GM19397 (cell line): Measurements from ENCODE around the gene NOTCH1.
"Not testable (repeated sequence)": the region's sequence is repeated elsewhere in the genome, so short reads cannot be mapped to it uniquely, and the experiment has no call there.

Experiments used
- ATAC-seq: cut with Tn5 transposase; IDR thresholded peaks from one replicate; pipeline ENCODE4 v1.9.1; 2021; ENCODE audit warnings: mild to moderate bottlenecking, moderate library complexity; ENCODE audit not compliant: unreplicated experiment

NOTCH1 gene

GRCh38 chr9:136545965-136546696, at the start of gene NOTCH1:
NOTCH1 (minus strand) TSS chr9:136546048; CDS start chr9:136545786, 262 bp downstream.
- peak; percentile 57 for ATAC-seq

GRCh38 chr9:136594492-136594891, 48.6 kb upstream of the NOTCH1 start:
- ATAC-seq = no peak

DNA sequence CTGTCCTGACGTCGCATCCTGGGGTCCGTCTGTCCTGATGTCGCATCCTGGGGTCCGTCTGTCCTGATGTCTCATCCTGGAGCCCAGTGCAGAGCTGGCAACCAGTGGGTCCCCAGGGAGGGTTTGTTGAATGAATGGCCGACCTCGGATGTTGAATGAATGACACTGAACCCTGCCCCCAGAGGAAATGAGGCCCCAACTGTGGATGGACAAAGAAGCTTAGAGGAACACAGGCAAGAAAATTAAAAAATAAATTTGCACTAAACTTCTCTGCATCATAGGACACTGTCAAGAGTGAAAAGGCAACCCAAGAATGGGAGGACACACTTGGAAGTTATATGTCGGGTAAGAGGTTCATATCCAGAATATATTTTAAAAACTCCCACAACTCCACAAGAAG, 47.7 kb upstream of the NOTCH1 start:
- no peak for ATAC-seq

DNA sequence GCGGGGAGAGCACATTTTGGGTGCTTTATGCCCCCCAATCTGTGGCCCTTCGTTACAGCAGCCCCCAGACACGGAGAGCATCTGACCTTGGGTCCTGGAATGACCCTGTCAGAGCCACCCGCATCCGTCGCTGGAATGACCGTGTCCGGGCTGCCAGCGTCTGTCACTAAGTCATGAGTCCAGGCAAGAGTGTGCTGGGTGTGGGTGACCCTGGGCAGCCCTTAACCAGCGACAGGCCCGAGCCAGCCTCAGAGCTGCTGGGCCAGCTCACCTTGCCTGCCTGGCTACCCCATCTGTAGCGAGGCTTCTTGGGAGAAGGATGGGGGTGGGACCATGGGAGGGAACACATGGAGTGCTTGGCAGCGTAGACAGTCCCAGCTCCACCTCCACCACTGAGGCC, 46.8 kb upstream of the NOTCH1 start:
- ATAC-seq = no peak

DNA sequence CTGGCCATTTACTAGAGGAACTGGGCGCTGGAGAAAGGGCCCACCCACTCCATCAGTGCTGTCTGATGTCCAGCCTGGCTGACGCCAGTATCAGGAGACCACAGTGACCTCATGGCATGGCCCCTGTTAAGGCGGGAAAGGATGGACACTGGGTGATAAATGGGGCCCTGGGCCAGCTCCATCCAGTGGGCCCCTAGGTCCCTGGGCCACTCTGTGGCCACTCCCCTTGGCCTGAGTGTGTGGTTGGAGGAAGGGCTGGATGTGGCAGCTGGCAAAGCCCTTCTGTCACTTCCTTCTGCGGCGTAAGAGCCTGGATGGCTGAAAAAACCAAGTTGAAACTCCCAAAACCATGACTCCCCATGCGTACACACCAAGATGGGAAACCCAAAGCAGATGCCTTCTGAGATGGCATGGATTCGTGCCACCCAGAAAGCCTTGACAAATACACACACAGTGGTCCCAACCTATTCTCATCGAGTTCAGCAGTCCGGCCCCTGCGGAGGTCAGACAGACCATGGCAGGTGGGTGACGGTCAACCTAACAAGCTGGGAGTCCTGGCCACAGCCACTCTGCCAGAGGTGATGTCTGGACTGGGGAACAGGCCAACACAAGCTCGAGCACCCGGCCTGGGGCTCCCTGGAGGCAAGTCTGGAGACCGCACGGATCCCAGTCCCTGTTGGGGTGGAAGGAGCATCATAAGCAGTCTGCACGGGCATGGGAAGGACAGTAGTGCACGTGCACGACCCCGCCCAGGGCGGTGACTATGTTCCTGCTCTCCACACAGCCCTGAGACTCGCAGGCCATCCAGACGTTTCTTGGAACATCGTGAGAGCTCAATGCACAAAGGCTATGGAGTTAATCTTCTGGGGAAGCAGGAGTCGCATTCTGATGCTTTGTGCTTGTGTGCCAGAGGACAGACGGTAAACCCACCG, 45.2 kb upstream of the NOTCH1 start:
- no peak for ATAC-seq

DNA sequence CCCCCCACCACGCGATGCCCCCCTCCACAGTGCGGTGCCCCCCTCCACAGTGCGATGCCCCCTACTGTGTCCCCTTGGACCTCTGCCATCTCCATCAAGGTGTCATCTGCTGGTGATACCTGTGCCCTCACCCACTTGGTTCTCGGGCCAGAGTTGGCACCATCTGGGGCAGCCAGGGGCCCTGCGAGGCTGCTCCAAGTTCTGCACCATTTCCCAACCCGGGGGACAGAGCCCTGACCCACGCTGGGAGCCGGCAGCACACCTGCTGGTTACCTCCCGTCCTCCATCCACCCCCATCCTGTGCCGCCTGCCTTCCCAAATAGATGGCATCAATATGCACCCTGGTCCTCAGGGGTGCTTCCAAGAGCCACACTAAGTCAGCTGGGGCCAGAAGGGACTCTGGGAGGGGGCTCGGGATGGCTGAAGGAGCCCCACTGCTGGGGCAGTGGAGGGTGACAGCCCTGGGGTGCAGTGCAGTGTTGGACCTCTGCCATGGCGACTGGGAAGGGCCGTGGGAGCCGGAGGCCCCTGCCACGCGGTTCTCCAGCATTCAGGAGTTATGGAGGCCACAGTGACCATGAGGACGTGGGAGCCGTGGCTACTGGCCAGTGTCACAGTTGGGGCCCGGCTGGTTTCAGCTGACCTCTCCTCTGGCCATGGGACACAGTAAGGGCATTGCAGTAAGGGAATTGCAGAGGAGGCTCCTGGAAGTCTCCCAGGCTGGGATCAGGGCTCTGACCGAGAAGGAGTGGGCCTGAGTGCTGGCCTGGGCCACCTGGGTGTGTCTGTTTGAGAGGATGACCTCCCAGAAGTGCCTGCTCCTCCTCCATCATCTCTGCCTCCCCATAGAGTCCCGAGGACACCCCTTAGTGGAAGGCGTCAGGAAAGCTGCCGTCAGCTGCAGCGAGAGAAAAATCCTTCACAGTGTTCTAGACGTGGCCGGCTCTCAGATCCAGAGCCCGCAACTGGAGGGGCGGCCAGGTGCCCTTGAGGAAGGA, 44.2 kb upstream of the NOTCH1 start:
- ATAC-seq = no peak

- ATAC-seq = no peak
These were observed 43.0 kb upstream of the NOTCH1 start for GRCh38 chr9:136588663-136589464.

GRCh38 chr9:136587944-136588662, 42.3 kb upstream of the NOTCH1 start:
- ATAC-seq = no peak

- ATAC-seq = no peak
These were observed 41.5 kb upstream of the NOTCH1 start for GRCh38 chr9:136587145-136587943.

- ATAC-seq = no peak
These were observed 40.6 kb upstream of the NOTCH1 start for GRCh38 chr9:136586391-136586953.

DNA sequence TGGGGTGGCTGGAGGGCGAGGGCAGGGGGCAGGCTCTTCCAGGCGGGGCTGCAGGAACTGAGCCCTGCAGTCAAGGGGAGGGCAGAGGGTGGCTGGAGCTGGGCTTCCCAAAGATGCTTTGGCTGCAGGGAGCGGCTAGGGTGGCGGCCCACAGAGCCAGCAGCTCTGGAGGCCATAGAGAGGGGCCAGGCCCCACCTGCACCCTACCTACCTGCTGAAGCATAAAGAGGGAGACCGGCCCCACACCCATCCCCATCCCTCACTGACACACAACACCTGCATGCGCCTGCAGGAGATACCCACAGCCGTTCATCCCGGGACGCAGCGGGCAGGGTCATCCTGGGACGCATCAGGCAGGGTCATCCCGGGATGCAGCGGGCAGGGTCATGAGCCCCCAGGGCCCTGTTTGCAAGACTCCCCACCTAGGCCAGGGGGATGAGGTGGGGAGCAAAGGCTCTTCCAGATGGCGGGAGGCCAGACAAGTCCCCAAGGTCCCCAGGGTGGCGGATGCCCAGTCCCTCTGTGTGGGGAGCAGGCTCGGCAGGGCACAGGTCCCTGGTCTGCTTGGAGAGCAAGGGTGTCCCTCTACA, 39.8 kb upstream of the NOTCH1 start:
- ATAC-seq = no peak

GRCh38 chr9:136584934-136585333, 39.1 kb upstream of the NOTCH1 start:
- no peak for ATAC-seq

- no peak for ATAC-seq
These were observed 38.6 kb upstream of the NOTCH1 start for GRCh38 chr9:136584401-136584932.

- no peak for ATAC-seq
These were observed 37.3 kb upstream of the NOTCH1 start for GRCh38 chr9:136582977-136583735.

- ATAC-seq = no peak
These were observed 36.0 kb upstream of the NOTCH1 start for GRCh38 chr9:136581614-136582447.

- ATAC-seq = not testable (repeated sequence)
These were observed 33.9 kb upstream of the NOTCH1 start for GRCh38 chr9:136579650-136580219.
